HG02571 (cell line): ENCODE measurements around the gene OGDH.

Source experiments
- ATAC-seq: cut with Tn5 transposase; IDR thresholded peaks from one replicate; pipeline ENCODE4 v1.9.1; 2021; ENCODE audit warnings: mild to moderate bottlenecking, moderate library complexity; ENCODE audit not compliant: unreplicated experiment

Gene OGDH

GRCh38 chr7:44756904-44757303, 150.5 kb downstream of the OGDH start:
- no peak for ATAC-seq

GRCh38 chr7:44757311-44757710, 150.9 kb downstream of the OGDH start:
- ATAC-seq, result no peak

- no peak for ATAC-seq
These were observed 151.3 kb downstream of the OGDH start for GRCh38 chr7:44757739-44758138.
